ENCODE measurements around the gene DLG2. TPM values are rescaled to one million over a fixed set of nuclear protein-coding genes. Genes with fewer than 3 reads are reported as not detected.

Gene DLG2
- total RNA-seq, 4 donors from 2014 or later: 0.18 to 8.3 (median 2.5) TPM

GRCh38 chr11:85590848-85591483, 36.2 kb downstream of the DLG2 start:
- no peak overlapping the region for H3K27ac ChIP-seq
- H3K4me1 ChIP-seq: no peaks in the 10 kb centered on the region
- no peak for DNase-seq
- H3K36me3 ChIP-seq: no peaks in the 10 kb centered on the region
- H3K4me3 ChIP-seq: no peak overlapping the region
- no peaks in the 10 kb centered on the region for H3K9me3 ChIP-seq
- H3K27me3 ChIP-seq: no peaks in the 10 kb centered on the region
- peak in 3 of 6 experiments; percentile 33 to 39 (median 34) for TF ChIP-seq CTCF (IDR thresholded peaks at IDR 0.05)
- no peak for TF ChIP-seq POLR2A (IDR thresholded peaks at IDR 0.05)

GRCh38 chr11:85589373-85589772, 37.8 kb downstream of the DLG2 start:
- H3K9me3 ChIP-seq: no peaks in the 10 kb centered on the region
- no peaks in the 10 kb centered on the region for H3K36me3 ChIP-seq

DNA sequence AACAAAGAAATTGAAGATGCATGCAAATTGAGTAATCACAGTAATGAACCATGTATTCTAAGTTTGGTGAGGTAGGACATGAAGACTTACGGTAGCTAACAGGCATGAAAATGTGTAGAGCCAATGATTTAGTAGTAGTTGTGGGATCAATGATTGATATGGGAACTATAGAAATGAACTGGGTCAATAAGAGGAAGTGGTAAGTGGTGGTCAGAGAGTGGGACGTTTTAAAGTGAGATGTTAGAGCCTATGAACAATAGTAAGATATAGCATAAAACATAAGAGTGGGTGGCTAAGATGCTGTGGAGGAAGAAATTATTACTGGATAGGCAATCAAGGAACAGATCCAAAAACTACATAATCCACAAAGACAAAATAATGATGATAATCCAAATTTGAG, 45.0 kb downstream of the DLG2 start:
- Histone ChIP-seq H3K4me3 (no peak overlapping the region), H3K36me3 (no peaks in the 10 kb centered on the region), H3K9me3 (no peaks in the 10 kb centered on the region), H3K27ac (no peak overlapping the region), H3K4me1 (no peaks in the 10 kb centered on the region), H3K27me3 (no peaks in the 10 kb centered on the region)
- no peak for DNase-seq
- TF ChIP-seq CTCF (IDR thresholded peaks at IDR 0.05) (no peak), POLR2A (IDR thresholded peaks at IDR 0.05) (no peak)

More at GRCh38 chr11:85589373-85589772, 37.8 kb downstream of the DLG2 start:
- Histone ChIP-seq H3K4me3 (no peak overlapping the region), H3K27ac (no peak overlapping the region), H3K4me1 (no peaks in the 10 kb centered on the region), H3K27me3 (no peaks in the 10 kb centered on the region)
- DNase-seq: no peak
- no peak for TF ChIP-seq CTCF (IDR thresholded peaks at IDR 0.05)
- TF ChIP-seq POLR2A (IDR thresholded peaks at IDR 0.05): no peak

GRCh38 chr11:85575388-85575787, 51.8 kb downstream of the DLG2 start:
- Histone ChIP-seq H3K4me3 (no peak overlapping the region), H3K36me3 (no peaks in the 10 kb centered on the region), H3K27ac (no peak overlapping the region), H3K4me1 (no peaks in the 10 kb centered on the region), H3K27me3 (no peaks in the 10 kb centered on the region), H3K9me3 (no peaks in the 10 kb centered on the region)
- no peak for TF ChIP-seq POLR2A (IDR thresholded peaks at IDR 0.05)
- TF ChIP-seq CTCF (IDR thresholded peaks at IDR 0.05): no peak
- no peak for DNase-seq

DNA sequence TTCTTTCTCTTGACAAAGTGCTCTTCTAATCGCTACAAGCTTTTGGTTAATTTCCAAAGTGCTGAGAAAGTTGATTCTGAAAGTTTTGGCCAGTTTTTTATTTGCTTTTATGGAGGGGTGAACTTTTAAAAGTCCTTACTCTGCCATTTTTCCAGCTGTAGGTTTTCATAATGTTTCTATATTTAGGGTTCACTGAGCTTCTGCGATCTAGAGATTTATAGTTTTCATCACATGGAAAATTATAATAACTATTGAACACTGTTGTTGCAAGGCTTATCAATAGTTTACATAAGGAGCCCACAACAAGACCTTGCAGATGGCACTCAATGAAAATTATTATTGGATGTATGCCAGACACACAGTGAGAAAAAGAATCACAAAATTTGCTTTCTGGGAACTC, 55.1 kb downstream of the DLG2 start:
- Histone ChIP-seq H3K9me3 (no peaks in the 10 kb centered on the region), H3K27me3 (no peaks in the 10 kb centered on the region), H3K27ac (no peak overlapping the region), H3K4me3 (no peak overlapping the region), H3K4me1 (no peaks in the 10 kb centered on the region), H3K36me3 (no peaks in the 10 kb centered on the region)
- TF ChIP-seq CTCF (IDR thresholded peaks at IDR 0.05) (no peak), POLR2A (IDR thresholded peaks at IDR 0.05) (no peak)
- DNase-seq: no peak

- Histone ChIP-seq H3K36me3 (no peaks in the 10 kb centered on the region), H3K27me3 (no peaks in the 10 kb centered on the region), H3K9me3 (no peaks in the 10 kb centered on the region), H3K4me1 (no peaks in the 10 kb centered on the region), H3K4me3 (no peak overlapping the region), H3K27ac (no peak overlapping the region)
- no peak for TF ChIP-seq CTCF (IDR thresholded peaks at IDR 0.05)
- no peak for TF ChIP-seq POLR2A (IDR thresholded peaks at IDR 0.05)
- no peak for DNase-seq
Measured at GRCh38 chr11:85569525-85569924, 57.6 kb downstream of the DLG2 start.
